GM21786 (cell line): ENCODE measurements around the gene CCDC137.

ENCODE experiments used
- ATAC-seq: cut with Tn5 transposase; IDR thresholded peaks from one replicate; pipeline ENCODE4 v1.9.1; 2021; ENCODE audit not compliant: unreplicated experiment

Gene CCDC137

DNA sequence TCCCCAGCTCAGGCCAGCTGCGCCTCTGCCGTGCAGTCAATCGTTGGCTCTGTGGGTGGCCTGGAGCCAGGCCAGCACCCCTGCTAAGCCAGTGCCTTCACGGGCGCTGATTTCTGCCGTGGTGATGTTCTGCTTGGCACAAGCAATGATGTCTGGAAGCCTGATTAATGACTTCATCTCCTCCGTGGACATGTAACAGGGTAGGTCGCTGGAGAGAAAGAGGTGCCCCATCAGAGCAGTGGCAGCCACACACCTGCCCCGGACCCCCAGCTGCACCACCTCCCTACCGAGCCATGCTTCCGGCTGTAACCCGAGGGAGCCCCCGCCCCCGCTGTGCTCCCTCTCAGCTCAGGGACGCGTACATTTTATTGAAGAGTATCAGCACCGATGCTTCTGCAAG is 15.1 kb downstream of the CCDC137 start:
- ATAC-seq = no peak

DNA sequence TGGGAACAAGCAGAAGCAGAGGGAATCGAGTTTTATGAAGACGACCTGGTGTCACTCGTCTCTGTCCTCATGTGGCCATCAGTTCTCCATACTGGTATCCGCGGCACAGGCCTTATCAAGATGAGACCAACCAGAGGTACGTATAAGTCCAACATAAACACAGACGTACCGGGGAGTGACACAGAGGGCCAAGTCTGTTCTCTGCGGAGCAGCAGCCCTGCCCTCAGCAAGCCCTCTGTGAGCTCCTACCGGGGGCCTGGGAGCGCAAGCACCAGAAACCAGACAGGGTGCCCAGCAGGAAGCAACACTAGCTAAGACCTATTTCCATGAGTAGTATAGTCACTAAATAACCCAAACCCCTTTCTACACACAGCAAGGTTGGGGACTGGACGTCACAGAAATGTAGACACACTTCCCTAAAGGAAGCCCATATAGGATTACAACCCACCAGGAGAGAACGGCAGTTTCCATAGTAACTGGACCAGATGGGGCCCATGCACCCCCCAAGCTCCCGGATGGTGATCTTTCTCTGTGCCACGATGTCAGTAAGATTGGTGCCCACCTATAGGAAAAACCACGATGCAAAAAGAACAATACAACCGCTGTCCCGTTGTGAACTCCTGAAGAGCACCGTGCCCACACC is 16.1 kb downstream of the CCDC137 start:
- no peak for ATAC-seq

DNA sequence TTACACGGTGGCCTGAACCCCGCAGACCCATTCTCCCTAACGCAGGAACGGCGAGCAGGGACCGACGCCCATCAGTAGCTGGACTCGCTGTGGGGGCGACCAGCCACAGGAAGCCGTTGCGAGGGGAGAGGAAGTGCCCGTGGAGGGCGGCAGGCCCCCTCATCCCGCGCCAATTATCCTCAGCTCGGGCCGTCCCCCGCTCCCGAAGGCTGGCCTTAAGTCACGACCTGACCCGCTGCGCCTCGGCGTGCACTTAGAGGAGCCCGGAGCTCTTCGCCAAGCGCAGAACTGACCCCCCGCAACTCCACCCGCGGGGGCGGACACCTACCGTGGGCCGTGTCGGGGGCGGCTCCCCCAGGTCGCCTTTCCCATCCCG is 16.7 kb downstream of the CCDC137 start:
- ATAC-seq = no peak

DNA sequence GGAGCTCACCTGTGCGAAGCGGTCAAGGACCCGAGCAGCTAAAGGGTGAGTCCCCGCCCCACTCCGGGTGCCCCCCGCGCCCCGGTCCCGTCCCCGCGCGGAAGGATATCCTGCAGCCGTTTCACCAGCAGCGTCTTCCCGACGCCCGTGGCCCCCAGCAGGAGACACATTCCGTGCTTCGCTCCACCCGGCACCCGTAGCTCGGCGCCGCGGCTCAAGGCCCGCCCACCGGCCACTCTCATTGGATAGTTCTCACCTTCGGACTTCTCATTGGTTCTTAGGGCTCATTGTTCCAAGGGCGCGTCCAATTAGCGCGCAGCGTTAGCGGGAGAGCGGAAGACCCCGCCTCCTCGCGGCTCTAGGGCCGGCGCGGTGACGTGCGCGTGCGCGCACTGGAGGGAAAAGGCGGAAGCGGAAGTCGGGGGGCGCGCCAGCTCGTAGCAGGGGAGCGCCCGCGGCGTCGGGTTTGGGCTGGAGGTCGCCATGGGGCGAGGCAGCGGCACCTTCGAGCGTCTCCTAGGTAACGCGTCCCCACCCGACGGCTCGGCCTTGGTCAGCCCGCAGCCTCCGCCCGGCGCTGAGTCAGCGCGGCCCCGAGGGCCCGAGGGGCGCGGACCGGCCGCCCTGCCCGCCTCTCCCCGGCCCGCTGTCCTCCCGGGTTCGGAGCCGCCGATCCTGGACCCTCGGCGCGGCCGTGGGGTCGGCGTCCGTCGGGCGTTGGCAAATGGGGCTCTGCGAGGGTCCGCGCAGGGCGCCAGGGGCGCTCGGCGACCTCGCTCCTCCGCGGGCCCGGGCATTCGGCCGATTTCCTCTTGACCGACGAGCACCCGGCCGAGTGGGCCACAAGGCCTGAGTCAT is 17.3 kb downstream of the CCDC137 start, which contains the start of the genes ARL16 and HGS:
Gene ARL16, minus strand, starts transcription at position 214 of the 858 bp plus-strand sequence. Its CDS starts 44 bp downstream, at position 170.
Gene HGS, plus strand, starts transcription at position 428 of the 858 bp plus-strand sequence. Its CDS starts 56 bp downstream, at position 484.
- peak; percentile 94 for ATAC-seq

DNA sequence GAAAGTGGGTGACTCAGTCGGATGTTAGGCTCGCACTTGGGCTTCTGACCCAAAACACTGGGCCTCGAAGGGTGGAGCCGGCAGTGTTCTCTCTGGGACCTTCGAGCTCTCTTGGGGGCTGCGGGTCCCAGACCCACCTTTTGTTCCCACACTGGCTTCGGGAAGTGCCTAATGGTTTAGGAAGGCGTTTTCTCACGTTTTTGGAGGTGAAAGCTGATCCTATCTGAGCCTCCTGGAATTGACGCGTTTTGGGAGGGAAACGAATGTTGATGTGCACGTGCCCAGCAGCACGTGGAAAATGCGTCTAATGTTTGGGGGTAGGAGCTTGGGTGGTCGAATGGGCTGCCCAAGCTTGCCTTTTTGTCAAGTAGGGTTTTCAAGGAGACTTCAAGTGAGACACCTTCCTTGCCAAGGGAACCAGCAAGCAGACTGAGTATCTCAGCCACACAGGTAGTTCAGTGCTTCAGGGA is 17.9 kb downstream of the CCDC137 start:
- ATAC-seq = no peak

DNA sequence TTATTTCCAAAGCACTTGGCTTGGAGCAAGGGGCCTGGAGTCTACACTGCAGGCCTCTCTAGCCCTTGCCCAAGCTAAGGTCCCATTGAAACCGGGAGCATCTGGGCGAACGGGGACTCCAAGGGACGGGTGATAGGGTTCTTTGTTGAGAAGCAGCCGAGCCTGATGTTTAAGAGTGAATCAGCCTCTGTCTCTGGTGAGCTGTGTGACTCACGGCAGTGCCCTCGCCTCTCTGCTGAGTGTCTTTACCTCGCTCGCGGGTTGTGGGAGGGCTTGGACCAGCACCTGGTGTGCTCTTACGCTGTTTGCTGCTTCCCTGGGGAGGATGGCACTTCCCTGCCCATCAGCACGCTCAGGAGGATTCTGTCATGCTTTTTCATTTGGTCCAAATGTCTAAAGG is 18.6 kb downstream of the CCDC137 start:
- ATAC-seq = no peak

DNA sequence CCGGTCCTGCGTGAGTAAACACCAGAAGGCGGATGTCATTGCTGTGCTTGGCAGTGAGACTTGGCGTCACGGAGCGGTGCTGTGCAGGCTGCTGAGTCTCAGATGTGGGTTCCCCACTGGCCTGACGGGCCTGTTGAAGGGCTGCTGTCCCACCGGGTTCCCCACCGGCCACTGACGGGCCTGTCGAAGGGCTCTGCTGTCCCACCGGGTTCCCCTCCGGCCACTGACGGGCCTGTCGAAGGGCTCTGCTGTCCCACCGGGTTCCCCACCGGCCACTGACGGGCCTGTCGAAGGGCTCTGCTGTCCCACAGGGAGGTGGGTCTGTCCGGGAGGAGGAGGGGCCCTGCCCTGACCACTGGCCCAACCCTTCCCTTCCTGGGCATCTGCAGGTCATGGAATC is 20.1 kb downstream of the CCDC137 start:
- no peak for ATAC-seq

DNA sequence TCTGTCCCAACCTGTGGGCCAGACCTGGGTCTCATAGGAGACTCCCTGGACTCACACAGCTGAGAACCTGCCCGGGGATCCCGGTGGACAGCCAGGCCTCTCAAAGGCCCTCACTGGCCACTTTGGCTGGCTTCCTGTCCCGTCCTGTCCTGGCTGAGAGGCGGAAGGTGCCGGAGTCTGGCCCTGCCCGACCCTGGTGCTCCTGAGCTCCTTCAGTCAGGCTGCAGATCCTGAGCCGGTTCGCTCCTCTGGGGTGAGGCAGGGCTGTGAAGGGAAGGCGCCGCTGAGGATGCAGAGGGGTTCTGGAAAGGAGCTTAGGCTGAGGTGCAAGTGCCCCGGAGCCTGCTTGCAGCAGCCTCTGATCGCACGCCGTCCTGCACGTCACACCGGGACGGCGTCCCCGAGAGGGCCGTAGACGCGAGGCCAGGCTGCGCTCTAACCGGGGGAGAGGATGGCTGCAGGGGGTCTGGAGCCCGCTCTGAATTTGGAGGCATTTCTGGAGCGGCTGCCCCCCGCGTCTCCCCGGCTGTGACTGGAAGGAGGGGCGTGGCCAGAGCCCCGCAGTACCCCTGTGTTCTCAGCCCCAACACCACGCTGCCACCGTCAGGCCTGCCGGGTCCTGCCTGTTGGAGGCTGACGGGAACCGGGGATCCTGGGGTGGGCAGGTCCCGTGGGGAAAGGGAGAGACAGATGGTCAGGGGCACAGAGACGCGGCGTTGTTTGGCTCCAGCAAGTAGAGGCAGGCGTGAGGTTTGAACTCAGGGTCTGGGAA is 21.4 kb downstream of the CCDC137 start:
- no peak for ATAC-seq

DNA sequence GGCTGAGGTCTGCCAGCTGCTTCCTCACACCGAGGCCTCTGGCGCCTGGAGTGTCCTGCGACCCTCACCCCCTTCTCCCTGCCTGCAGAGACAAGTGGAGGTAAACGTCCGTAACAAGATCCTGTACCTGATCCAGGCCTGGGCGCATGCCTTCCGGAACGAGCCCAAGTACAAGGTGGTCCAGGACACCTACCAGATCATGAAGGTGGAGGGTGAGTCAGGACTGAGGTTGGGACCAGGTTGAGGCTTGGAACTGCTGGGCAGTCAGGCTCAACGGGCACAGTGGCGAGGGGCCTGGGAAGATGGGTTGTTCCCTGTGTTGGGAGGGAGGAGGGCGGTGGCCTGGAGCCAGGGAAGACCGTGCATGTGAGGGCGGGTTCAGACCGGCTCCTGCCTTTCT is 22.1 kb downstream of the CCDC137 start:
- no peak for ATAC-seq

DNA sequence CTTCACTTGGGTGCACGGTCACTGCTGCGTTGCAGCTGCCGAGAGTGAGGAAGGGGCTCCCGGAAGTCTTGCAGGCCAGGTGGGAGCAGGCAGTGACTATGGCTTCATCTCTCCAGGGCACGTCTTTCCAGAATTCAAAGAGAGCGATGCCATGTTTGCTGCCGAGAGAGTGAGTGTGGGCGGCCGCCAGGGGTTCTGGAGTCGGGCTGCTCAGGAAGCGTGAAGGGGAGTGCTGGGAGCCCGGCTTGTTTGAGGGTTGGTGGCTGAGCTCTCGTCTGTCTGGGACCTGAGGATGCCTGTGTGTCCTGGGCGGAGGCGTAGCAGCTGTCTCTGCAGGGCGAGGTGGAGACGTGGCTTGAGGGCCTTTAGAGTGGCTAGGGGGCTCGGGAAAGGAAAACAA is 23.5 kb downstream of the CCDC137 start:
- no peak for ATAC-seq

DNA sequence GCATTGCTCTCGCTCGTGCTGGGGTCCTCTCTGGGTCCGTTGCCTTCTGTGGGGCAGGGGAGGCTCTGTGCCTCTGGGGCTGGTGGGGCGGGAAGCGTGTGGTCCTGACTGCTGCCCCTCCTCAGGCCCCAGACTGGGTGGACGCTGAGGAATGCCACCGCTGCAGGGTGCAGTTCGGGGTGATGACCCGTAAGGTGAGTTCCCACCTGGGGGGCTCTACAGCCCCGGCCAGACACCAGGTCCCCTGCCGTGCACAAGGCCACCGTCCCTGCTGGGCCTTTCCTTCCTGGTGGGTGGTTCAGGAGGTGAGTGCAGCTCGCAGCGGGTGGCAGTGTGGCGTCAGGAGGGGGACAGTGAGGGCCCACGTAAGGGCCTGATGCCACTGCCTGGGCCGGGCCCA is 24.0 kb downstream of the CCDC137 start:
- ATAC-seq = no peak

DNA sequence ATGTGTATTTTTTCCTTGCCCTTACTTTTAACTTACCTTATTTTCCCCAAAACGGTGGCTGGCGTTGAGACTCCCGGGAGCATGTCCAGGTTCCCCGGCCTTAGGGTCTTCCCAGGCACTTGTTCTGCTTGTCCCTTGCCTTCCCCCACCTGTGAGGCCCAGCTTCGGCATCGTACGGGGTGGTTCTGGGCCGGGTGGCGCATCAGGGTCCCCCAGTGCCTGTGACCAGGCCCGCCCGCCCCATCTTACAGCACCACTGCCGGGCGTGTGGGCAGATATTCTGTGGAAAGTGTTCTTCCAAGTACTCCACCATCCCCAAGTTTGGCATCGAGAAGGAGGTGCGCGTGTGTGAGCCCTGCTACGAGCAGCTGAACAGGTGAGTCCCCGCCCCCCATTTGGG is 24.7 kb downstream of the CCDC137 start:
- no peak for ATAC-seq

DNA sequence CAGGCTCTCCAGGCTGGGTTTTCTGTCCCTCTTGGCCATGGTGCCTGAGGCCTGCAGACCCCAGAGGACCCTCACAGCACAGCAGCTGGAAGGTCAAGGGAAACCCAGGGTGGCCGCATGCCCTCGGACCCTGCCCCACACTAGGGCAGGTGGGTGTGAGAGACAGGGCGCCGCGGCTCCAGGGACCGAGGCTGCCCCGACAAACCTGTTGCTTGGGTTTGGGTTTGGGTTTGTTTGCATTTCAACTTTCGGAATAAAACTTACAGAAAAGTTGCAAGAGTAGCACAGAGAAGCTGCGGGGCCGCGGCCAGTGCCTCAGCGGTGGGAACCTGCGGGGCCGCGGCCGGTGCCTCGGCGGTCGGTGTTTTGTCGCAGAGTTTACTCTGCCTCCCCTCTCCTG is 25.1 kb downstream of the CCDC137 start:
- ATAC-seq = no peak

DNA sequence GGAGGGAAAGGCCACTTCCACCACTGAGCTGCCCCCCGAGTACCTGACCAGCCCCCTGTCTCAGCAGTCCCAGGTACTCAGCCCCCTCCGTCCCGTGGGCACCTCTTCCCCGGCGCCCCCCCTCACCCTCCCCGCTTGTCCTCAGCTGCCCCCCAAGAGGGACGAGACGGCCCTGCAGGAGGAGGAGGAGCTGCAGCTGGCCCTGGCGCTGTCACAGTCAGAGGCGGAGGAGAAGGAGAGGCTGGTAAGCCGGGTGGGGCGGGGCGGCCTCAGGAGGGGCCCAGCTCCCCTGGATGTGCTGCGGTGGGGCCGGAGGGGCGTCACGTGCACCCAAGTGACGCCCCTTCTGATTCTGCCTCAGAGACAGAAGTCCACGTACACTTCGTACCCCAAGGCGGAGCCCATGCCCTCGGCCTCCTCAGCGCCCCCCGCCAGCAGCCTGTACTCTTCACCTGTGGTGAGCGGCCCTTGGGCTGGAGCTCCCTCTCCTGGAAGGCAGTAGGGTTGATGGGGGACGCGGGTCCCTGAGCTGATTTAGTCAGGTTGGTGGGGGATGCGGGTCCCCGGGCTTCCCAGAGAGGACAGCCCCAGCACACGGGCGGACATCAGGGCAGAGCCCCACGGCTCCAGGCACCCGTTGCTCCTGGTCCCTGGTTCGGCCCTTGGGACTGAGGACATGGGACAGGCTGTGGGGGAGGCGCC is 27.1 kb downstream of the CCDC137 start:
- no peak for ATAC-seq

DNA sequence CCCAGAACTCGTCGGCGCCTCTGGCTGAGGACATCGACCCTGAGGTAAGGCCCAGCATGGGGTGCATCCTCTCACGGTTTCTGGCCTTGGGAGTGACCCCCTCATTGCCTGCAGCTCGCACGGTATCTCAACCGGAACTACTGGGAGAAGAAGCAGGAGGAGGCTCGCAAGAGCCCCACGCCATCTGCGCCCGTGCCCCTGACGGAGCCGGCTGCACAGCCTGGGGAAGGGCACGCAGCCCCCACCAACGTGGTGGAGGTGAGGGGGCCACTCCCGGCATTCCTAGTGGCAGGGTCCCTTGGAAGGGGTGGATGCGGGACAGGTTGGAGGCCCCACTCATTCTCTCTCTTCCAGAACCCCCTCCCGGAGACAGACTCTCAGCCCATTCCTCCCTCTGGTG is 28.3 kb downstream of the CCDC137 start:
- ATAC-seq = no peak

DNA sequence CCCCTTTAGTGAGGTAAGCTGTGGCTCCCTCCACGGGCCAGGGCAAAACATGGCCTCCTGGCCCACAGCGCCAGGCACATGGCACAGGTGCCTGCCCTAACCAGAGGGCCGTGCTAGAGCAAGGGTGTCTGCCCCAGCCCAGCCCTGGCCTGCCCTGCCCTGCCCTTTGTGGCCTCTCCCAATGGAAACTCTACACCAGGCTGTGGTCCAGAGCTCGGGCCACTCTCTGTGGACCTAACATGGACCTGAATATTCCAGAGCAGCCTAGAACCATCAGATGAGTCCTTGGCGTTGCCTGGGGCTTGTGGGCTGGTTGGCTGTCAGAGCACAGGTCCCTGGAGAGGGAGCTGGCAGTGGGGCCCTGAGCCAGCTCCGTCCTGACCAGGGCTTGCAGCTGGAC is 28.7 kb downstream of the CCDC137 start:
- ATAC-seq = no peak

DNA sequence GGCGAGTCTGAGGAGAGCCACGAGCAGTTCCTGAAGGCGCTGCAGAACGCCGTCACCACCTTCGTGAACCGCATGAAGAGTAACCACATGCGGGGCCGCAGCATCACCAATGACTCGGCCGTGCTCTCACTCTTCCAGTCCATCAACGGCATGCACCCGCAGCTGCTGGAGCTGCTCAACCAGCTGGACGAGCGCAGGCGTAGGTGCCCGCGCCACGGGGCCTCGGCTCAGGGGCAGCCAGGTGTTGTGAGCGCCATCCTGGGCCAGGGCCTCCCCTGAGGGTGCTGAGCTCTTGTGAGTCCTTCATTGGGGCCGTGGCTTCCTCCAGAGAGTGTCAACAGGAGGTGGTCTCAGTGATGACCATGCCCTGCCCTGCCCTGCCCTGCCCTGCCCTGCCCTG is 29.3 kb downstream of the CCDC137 start:
- no peak for ATAC-seq

DNA sequence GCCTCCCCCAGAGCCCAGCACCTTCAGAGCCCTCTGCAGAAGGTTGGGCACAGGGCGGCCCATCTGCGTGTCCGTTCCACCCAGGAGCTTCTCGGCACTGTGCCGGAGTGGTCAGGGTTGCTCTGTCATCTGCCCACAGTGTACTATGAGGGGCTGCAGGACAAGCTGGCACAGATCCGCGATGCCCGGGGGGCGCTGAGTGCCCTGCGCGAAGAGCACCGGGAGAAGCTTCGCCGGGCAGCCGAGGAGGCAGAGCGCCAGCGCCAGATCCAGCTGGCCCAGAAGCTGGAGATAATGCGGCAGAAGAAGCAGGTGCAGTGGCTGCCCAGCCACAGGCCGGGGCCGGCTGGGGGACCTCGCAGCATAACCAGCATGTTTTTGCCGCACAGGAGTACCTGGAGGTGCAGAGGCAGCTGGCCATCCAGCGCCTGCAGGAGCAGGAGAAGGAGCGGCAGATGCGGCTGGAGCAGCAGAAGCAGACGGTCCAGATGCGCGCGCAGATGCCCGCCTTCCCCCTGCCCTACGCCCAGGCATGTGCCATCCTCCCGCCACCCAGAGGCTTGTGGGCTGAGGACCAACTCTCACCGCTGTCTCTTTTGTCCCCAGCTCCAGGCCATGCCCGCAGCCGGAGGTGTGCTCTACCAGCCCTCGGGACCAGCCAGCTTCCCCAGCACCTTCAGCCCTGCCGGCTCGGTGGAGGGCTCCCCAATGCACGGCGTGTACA is 29.8 kb downstream of the CCDC137 start:
- ATAC-seq = no peak

DNA sequence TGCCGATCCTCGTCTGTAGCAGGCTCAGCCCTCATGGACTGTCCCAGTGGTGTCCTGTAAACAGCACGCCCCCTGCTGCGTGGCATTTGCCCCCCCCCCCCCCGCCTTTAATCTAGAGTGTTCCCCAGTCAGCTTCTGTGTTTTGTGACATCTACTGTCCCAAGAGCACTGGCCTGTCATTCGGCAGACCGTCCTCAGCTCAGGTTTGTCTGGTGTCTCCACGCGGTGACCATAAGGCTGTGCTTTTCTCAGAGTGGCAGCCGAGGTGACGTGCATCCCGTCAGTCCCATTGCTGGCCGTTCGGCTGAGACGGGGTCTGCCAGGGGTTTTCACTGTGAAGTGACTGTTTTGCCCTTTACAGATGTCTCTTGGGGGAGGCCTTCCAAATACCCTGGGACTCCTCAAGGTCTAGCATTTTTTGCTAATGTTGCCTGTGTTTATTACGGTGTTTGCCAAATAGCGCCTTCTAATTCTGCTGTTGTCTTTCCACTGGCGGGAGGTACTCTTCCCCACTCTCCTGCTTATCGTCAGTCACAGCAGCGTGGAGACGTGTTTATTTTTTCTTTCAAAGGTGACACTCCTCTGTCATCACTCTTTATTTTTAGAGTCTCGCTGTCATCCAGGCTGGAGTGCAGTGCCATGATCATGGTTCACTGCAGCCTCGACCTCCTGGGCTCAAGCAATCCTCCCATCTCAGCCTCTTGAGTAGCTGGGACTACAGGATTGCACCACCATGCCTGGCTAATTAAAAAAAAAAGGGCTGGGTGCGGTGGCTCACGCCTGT is 30.9 kb downstream of the CCDC137 start:
- ATAC-seq = no peak
